Neural cell (in vitro differentiated cells): ENCODE data around the gene WASHC3. TPM values are rescaled to one million over a fixed set of nuclear protein-coding genes. Genes with fewer than 3 reads are reported as not detected.

Source experiments
- H2AFZ ChIP-seq: fragments of 200-600, 300-800 bp; sonication (generic), shearing (Covaris generic); 2 replicates; pipeline ENCODE4 v1.6.0; 2014; ENCODE audit warnings: low read depth, mild to moderate bottlenecking, antibody characterized with exemption, low read length, moderate library complexity
- H3F3A ChIP-seq: fragments of 200-600 bp; shearing (Covaris generic); 2 replicates; pipeline ENCODE4 v1.6.1; 2016; ENCODE audit warnings: mild to moderate bottlenecking, moderate library complexity, mixed read lengths, antibody characterized with exemption, low read length; ENCODE audit not compliant: insufficient read depth, poor library complexity, severe bottlenecking
- H3K27ac ChIP-seq: fragments of 200-600, 300-800 bp; sonication (generic), shearing (Covaris generic); 2 replicates; pipeline ENCODE4 v1.5.1; 2014; ENCODE audit warnings: mild to moderate bottlenecking, low read length, moderate library complexity
- H3K27me3 ChIP-seq: fragments of 300-800, 200-600 bp; sonication (generic), shearing (Covaris generic); 2 replicates; pipeline ENCODE4 v1.6.0; 2014; ENCODE audit warnings: mild to moderate bottlenecking, low read depth, low read length, moderate library complexity; ENCODE audit not compliant: insufficient read depth
- H3K36me3 ChIP-seq: fragments of 300-800, 200-600 bp; sonication (generic), shearing (Covaris generic); 2 replicates; pipeline ENCODE4 v1.5.1; 2014; ENCODE audit warnings: mild to moderate bottlenecking, antibody characterized with exemption, low read length, moderate library complexity; ENCODE audit not compliant: insufficient read depth
- H3K4me2 ChIP-seq: fragments of 300-800, 200-600 bp; sonication (generic), shearing (Covaris generic); 2 replicates; pipeline ENCODE4 v1.6.0; 2014; ENCODE audit warnings: mild to moderate bottlenecking, low read length
- H3K4me3 ChIP-seq: fragments of 300-800, 200-600 bp; sonication (generic), shearing (Covaris generic); 2 replicates; pipeline ENCODE4 v1.5.1; 2014; ENCODE audit warnings: mild to moderate bottlenecking, low read length, moderate library complexity
- H3K79me2 ChIP-seq: fragments of 200-600 bp; shearing (Covaris generic); replicated peaks from 2 replicates; pipeline ENCODE4 v1.6.0; 2014; ENCODE audit warnings: mild to moderate bottlenecking, low read length, moderate library complexity; ENCODE audit not compliant: insufficient read depth
- H3K9ac ChIP-seq: fragments of 300-800, 200-600 bp; sonication (generic), shearing (Covaris generic); 2 replicates; pipeline ENCODE4 v1.6.1; 2016; ENCODE audit warnings: mild to moderate bottlenecking, low read length, mixed read lengths
- H3K9me2 ChIP-seq: fragments of 200-600 bp; shearing (Covaris generic); 2 replicates; pipeline ENCODE4 v1.6.1; 2016; ENCODE audit warnings: mild to moderate bottlenecking, low read length, mixed read lengths; ENCODE audit not compliant: insufficient read depth
- H3K9me3 ChIP-seq: fragments of 200-600, 300-800 bp; sonication (generic), shearing (Covaris generic); 2 replicates; pipeline ENCODE4 v1.6.1; 2016; ENCODE audit warnings: mild to moderate bottlenecking, mixed run types, low read length, moderate library complexity, mixed read lengths
- H4K20me1 ChIP-seq: fragments of 200-600 bp; shearing (Covaris generic); 2 replicates; pipeline ENCODE4 v1.6.1; 2016; ENCODE audit warnings: mild to moderate bottlenecking, mixed run types; ENCODE audit not compliant: insufficient read depth
- EP300 ChIP-seq: fragments of 450-650 bp; conservative IDR thresholded peaks from 2 replicates; pipeline ENCODE4 v1.6.1; 2014; ENCODE audit warnings: antibody characterized with exemption, mild to moderate bottlenecking, moderate library complexity; ENCODE audit not compliant: poor library complexity, severe bottlenecking
- EZH2 ChIP-seq: fragments of 200-600, 300-800 bp; shearing (Covaris generic), sonication (generic); IDR thresholded peaks from 2 replicates; pipeline ENCODE4 v1.6.1; 2014; ENCODE audit warnings: antibody characterized with exemption, low read length, borderline replicate concordance, mild to moderate bottlenecking; ENCODE audit not compliant: insufficient read depth, poor library complexity, severe bottlenecking
- MXI1 ChIP-seq: fragments of 450-650 bp; conservative IDR thresholded peaks from 2 replicates; pipeline ENCODE4 v1.6.1; 2014; ENCODE audit warnings: antibody characterized with exemption, mild to moderate bottlenecking; ENCODE audit not compliant: poor library complexity, severe bottlenecking
- POLR2AphosphoS5 ChIP-seq: IDR thresholded peaks from 2 replicates; pipeline ENCODE4 v1.6.1; 2012
- RAD21 ChIP-seq: fragments of 450-650 bp; conservative IDR thresholded peaks from 2 replicates; pipeline ENCODE4 v1.6.1; 2014; ENCODE audit warnings: antibody characterized with exemption, mild to moderate bottlenecking, moderate library complexity
- REST ChIP-seq: IDR thresholded peaks from 2 replicates; pipeline ENCODE4 v1.6.1; 2012; ENCODE audit warnings: borderline replicate concordance
- SMC3 ChIP-seq: fragments of 450-650 bp; conservative IDR thresholded peaks from 2 replicates; pipeline ENCODE4 v1.6.1; 2014; ENCODE audit warnings: antibody characterized with exemption, mild to moderate bottlenecking, moderate library complexity; ENCODE audit not compliant: poor library complexity
- TAF1 ChIP-seq: IDR thresholded peaks from 2 replicates; pipeline ENCODE4 v1.6.1; 2012; ENCODE audit warnings: low read depth
- polyA plus RNA-seq: library from polyadenylated mRNA; depleted of rRNA; stranded (reverse); fragments of >200 nt; gene quantifications from 2 replicates; pipeline ENCODE4 v1.2.3, GENCODE V29; 2014
- TF ChIP-seq, protein P1 (sequence below): fragments of 450-650 bp; IDR thresholded peaks from 2 replicates; pipeline ENCODE4 v1.5.1; 2014; ENCODE audit warnings: antibody characterized with exemption, mild to moderate bottlenecking, moderate library complexity; ENCODE audit not compliant: poor library complexity, severe bottlenecking

The WASHC3 gene
- polyA plus RNA-seq, 1 donor from 2014 or later = 65.9 TPM

GRCh38 chr12:102096855-102097254 is 35.1 kb upstream of the WASHC3 start:
- TF ChIP-seq REST = no peak
- no peak for TF ChIP-seq RAD21
- no peak for TF ChIP-seq POLR2AphosphoS5
- TF ChIP-seq EZH2 = no peak
- TF ChIP-seq EP300 = no peak
- TF ChIP-seq, protein P1, sequence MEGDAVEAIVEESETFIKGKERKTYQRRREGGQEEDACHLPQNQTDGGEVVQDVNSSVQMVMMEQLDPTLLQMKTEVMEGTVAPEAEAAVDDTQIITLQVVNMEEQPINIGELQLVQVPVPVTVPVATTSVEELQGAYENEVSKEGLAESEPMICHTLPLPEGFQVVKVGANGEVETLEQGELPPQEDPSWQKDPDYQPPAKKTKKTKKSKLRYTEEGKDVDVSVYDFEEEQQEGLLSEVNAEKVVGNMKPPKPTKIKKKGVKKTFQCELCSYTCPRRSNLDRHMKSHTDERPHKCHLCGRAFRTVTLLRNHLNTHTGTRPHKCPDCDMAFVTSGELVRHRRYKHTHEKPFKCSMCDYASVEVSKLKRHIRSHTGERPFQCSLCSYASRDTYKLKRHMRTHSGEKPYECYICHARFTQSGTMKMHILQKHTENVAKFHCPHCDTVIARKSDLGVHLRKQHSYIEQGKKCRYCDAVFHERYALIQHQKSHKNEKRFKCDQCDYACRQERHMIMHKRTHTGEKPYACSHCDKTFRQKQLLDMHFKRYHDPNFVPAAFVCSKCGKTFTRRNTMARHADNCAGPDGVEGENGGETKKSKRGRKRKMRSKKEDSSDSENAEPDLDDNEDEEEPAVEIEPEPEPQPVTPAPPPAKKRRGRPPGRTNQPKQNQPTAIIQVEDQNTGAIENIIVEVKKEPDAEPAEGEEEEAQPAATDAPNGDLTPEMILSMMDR = no peak
- TF ChIP-seq SMC3 = no peak
- no peak for TF ChIP-seq MXI1
- no peak for TF ChIP-seq TAF1
- Histone ChIP-seq H3K9ac (no peak overlapping the region), H3K27me3 (no peaks in the 10 kb centered on the region), H3K4me3 (no peak overlapping the region), H3K9me2 (no peaks in the 10 kb centered on the region), H3K9me3 (no peaks in the 10 kb centered on the region), H3K4me2 (no peak overlapping the region), H2AFZ (no peak overlapping the region), H3K27ac (no peak overlapping the region), H3F3A (no peaks in the 10 kb centered on the region), H3K79me2 (no peaks in the 10 kb centered on the region), H3K36me3 (no peaks in the 10 kb centered on the region), H4K20me1 (no peaks in the 10 kb centered on the region)

DNA sequence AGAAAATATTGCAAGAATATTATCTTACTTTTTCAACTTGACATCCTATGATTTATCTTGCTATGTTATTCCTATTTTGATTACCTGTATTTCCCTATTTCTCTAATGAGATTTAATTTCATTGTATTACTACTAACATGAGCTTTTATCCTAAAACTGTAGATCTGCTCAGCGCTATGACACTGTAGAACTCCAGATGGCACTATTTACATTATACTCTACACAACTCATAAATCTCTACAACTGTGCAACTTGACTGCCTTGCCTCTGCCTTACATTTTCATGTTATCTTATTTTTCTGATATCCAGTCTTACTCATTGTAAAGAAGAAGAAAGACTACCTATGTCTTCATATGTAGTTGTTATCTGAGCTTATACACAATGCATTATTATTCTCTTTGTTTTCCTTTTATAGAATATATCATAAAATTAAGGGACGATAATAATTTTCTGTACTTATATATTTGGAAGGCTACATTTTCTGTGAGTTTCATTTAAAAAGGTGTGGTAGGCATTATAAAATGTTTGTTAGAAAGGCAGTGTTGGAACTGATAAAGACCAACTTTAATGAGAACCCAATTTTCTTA is 34.0 kb upstream of the WASHC3 start:
- H3K4me3 ChIP-seq = no peak overlapping the region
- no peak overlapping the region for H2AFZ ChIP-seq
- H3K27ac ChIP-seq = no peak overlapping the region
- TF ChIP-seq RAD21 (peak; percentile 76), EP300 (no peak), REST (no peak), SMC3 (peak; percentile 90), POLR2AphosphoS5 (no peak), TAF1 (no peak), EZH2 (no peak), MXI1 (no peak)
- TF ChIP-seq, protein P1 = peak; percentile 79
- no peak overlapping the region for H3K4me2 ChIP-seq
- H3K9me3 ChIP-seq = no peaks in the 10 kb centered on the region
- H3K9ac ChIP-seq = no peak overlapping the region
- H3F3A ChIP-seq = no peaks in the 10 kb centered on the region
- no peaks in the 10 kb centered on the region for H3K79me2 ChIP-seq
- H4K20me1 ChIP-seq = no peaks in the 10 kb centered on the region
- H3K9me2 ChIP-seq = no peaks in the 10 kb centered on the region
- no peaks in the 10 kb centered on the region for H3K27me3 ChIP-seq
- H3K36me3 ChIP-seq = no peaks in the 10 kb centered on the region
